AG04450 (cell line): ENCODE data around the gene MYL2. TPM values are rescaled to one million over a fixed set of nuclear protein-coding genes. Genes with fewer than 3 reads are reported as not detected.

ENCODE experiments used
- CTCF ChIA-PET: fragments of 300-600, 350-600 bp; formaldehyde crosslinking; extraction: SDS; loops from one replicate; lab custom pipeline; 2022; ENCODE audit warnings: antibody characterized with exemption, inconsistent platforms; lab: Charles Lee
- POLR2A ChIA-PET: fragments of 350-600 bp; formaldehyde crosslinking; extraction: SDS; loops from one replicate; lab custom pipeline; 2021; ENCODE audit warnings: antibody characterized with exemption, inconsistent platforms; lab: Yijun Ruan, JAX
- DNase-seq: peaks from one replicate; pipeline ENCODE4 v3.0.0-alpha.2; 2011; ENCODE audit warnings: low read depth, low spot score
- H3K27ac ChIP-seq: one replicate; pipeline ENCODE4 v1.5.1; 2012; ENCODE audit warnings: low read depth, low read length, control low read depth
- H3K27me3 ChIP-seq: one replicate; pipeline ENCODE4 v1.6.0; 2012; ENCODE audit warnings: low read length; ENCODE audit not compliant: control insufficient read depth, insufficient read depth
- H3K4me3 ChIP-seq: 2 replicates; pipeline ENCODE4 v1.5.1; 2011; ENCODE audit warnings: mild to moderate bottlenecking, low read depth, low read length, control low read depth
- H3K9me3 ChIP-seq: 2 replicates; pipeline ENCODE4 v1.5.1; 2012; ENCODE audit warnings: low read length; ENCODE audit not compliant: control insufficient read depth, insufficient read depth
- CTCF ChIP-seq: IDR thresholded peaks from 2 replicates; pipeline ENCODE4 v1.5.1; 2011; ENCODE audit warnings: low read depth, low read length, control low read depth, inconsistent platforms
- polyA plus RNA-seq: library from polyadenylated mRNA; depleted of rRNA; stranded (reverse); fragments of >200 nt; gene quantifications from 2 replicates; pipeline ENCODE4 v1.2.3, GENCODE V29; 2011; rRNA removed

Gene MYL2
- polyA plus RNA-seq, 1 experiment = not detected

- Histone ChIP-seq H3K4me3 (no peak overlapping the region), H3K27me3 (no peaks in the 10 kb centered on the region), H3K9me3 (no peaks in the 10 kb centered on the region), H3K27ac (no peak overlapping the region)
- TF ChIP-seq CTCF = no peak
- no peak for DNase-seq
- ChIA-PET CTCF (no interaction called here), POLR2A (no interaction called here)
These were observed 57.2 kb downstream of the MYL2 start for GRCh38 chr12:110863161-110863560.

- ChIA-PET POLR2A (no interaction called here), CTCF (no interaction called here)
- Histone ChIP-seq H3K27me3 (no peaks in the 10 kb centered on the region), H3K27ac (no peak overlapping the region), H3K9me3 (no peaks in the 10 kb centered on the region), H3K4me3 (no peak overlapping the region)
- TF ChIP-seq CTCF = no peak
- DNase-seq = no peak
These were observed 58.0 kb downstream of the MYL2 start for GRCh38 chr12:110862329-110862728.

- ChIA-PET POLR2A (no interaction called here), CTCF (no interaction called here)
- Histone ChIP-seq H3K4me3 (no peak overlapping the region), H3K27me3 (no peaks in the 10 kb centered on the region), H3K27ac (no peak overlapping the region), H3K9me3 (no peaks in the 10 kb centered on the region)
- no peak for DNase-seq
- no peak for TF ChIP-seq CTCF
These were observed 58.6 kb downstream of the MYL2 start for GRCh38 chr12:110861729-110862128.

Other genes starting within 250 kb of the MYL2 start
- gene HVCN1, start 231.5 kb downstream of the MYL2 start, polyA plus RNA-seq = 6.5 and 6.9 TPM in 2 replicates
- gene PPP1CC, start 177.7 kb downstream of the MYL2 start, polyA plus RNA-seq = 112 and 167 TPM in 2 replicates
- not detected in 2 replicates for gene CCDC63, start 73.6 kb downstream of the MYL2 start, polyA plus RNA-seq
- not detected in 2 replicates for gene CUX2, start 113.6 kb upstream of the MYL2 start, polyA plus RNA-seq